Endothelial cell of umbilical vein (primary cell): ENCODE data around the gene DISP1. TPM values are rescaled to one million over a fixed set of nuclear protein-coding genes. Genes with fewer than 3 reads are reported as not detected.

Experiments
- BruUV-seq: library from RNA; stranded (reverse); fragments of 400-500 nt; replicated peaks from 2 replicates; lab custom pipeline; 2021; lab: Mats Ljungman, UMichigan
- CTCF ChIA-PET: fragments of 300-600, 350-600 bp; sonication (Branson Sonifier 250); formaldehyde crosslinking; loops from one replicate; lab custom pipeline; 2021; ENCODE audit warnings: antibody characterized with exemption, inconsistent platforms; lab: Charles Lee
- POLR2A ChIA-PET: fragments of 300-600, 350-600 bp; sonication (Branson Sonifier 250); formaldehyde crosslinking; loops from one replicate; lab custom pipeline; 2021; ENCODE audit warnings: antibody characterized with exemption, inconsistent platforms; lab: Charles Lee
- DNase-seq: peaks from one replicate; pipeline ENCODE4 v3.0.0-alpha.2; 2011; ENCODE audit warnings: low read depth, low spot score
- FAIRE-seq: peaks from 2 replicates; lab custom pipeline; 2011; peaks lifted over from hg19 to GRCh38; lab: Jason Lieb, UNC
- H2AFZ ChIP-seq: 2 replicates; pipeline ENCODE4 v1.6.0; 2012; ENCODE audit warnings: low read depth, low read length, control low read depth, inconsistent platforms
- H3K27ac ChIP-seq: 2 replicates; pipeline ENCODE4 v1.5.1; 2011; ENCODE audit warnings: low read depth, mild to moderate bottlenecking, control low read depth, low read length, moderate library complexity; ENCODE audit not compliant: insufficient read depth
- H3K27me3 ChIP-seq, 2 experiments: 2 replicates each; pipeline versions ENCODE4 v1.6.0 to v1.6.1; 2011; ENCODE audit warnings: low read length in 2 of 2, mixed read lengths in 1 of 2; ENCODE audit not compliant: control insufficient read depth in 2 of 2, insufficient read depth in 2 of 2
- H3K36me3 ChIP-seq, 2 experiments: 2 replicates in 1 of 2; 3 replicates in 1 of 2; pipeline ENCODE4 v1.5.1; 2011; ENCODE audit warnings: low read length in 2 of 2, mild to moderate bottlenecking in 1 of 2, moderate library complexity in 1 of 2; ENCODE audit not compliant: control insufficient read depth in 2 of 2, insufficient read depth in 2 of 2; ENCODE audit errors: extremely low read depth in 1 of 2
- H3K4me1 ChIP-seq: 3 replicates; pipeline ENCODE4 v1.5.1; 2011; ENCODE audit warnings: mild to moderate bottlenecking, low read length; ENCODE audit not compliant: control insufficient read depth, insufficient read depth; ENCODE audit errors: extremely low read depth
- H3K4me2 ChIP-seq: 2 replicates; pipeline ENCODE4 v1.6.1; 2011; ENCODE audit warnings: low read length, control low read depth, mixed read lengths; ENCODE audit not compliant: insufficient read depth
- H3K4me3 ChIP-seq, 3 experiments: fragments of 200-600 bp in 1 of 3; sonication (generic), shearing (Covaris generic) in 1 of 3; replicated peaks in 1 of 3; 2 replicates each; pipeline ENCODE4 v1.5.1; 2011 to 2016; ENCODE audit warnings: control low read depth in 3 of 3, low read length in 3 of 3, mild to moderate bottlenecking in 2 of 3, inconsistent platforms in 1 of 3, low read depth in 1 of 3, moderate library complexity in 1 of 3; ENCODE audit not compliant: insufficient read depth in 1 of 3
- H3K79me2 ChIP-seq: 2 replicates; pipeline ENCODE4 v1.6.0; 2012; ENCODE audit warnings: low read length, inconsistent platforms; ENCODE audit not compliant: control insufficient read depth, insufficient read depth
- H3K9ac ChIP-seq: replicated peaks from 2 replicates; pipeline ENCODE3; 2011; ENCODE audit warnings: low read length, control low read depth; ENCODE audit not compliant: insufficient read depth; ENCODE audit errors: extremely low read depth
- H3K9me1 ChIP-seq: replicated peaks from 3 replicates; pipeline ENCODE4 v1.6.0; 2011; ENCODE audit warnings: mild to moderate bottlenecking, low read length; ENCODE audit not compliant: control insufficient read depth, insufficient read depth; ENCODE audit errors: extremely low read depth
- H3K9me3 ChIP-seq: replicated peaks from 2 replicates; pipeline ENCODE4 v1.5.1; 2012; ENCODE audit warnings: low read length, inconsistent platforms; ENCODE audit not compliant: control insufficient read depth, insufficient read depth
- H4K20me1 ChIP-seq: replicated peaks from 2 replicates; pipeline ENCODE3; 2011; ENCODE audit warnings: mild to moderate bottlenecking, low read length; ENCODE audit not compliant: control insufficient read depth, insufficient read depth; ENCODE audit errors: extremely low read depth
- EZH2 ChIP-seq: IDR thresholded peaks from 2 replicates; pipeline ENCODE4 v1.6.1; 2012; ENCODE audit warnings: borderline replicate concordance, low read depth, mild to moderate bottlenecking, moderate library complexity, low read length, inconsistent platforms; ENCODE audit not compliant: severe bottlenecking
- FOS ChIP-seq: IDR thresholded peaks from 2 replicates; pipeline ENCODE4 v1.6.1; 2011; ENCODE audit warnings: mild to moderate bottlenecking, low read length, moderate library complexity, borderline replicate concordance; ENCODE audit not compliant: insufficient read depth
- GATA2 ChIP-seq: IDR thresholded peaks from 2 replicates; pipeline ENCODE4 v1.7.0; 2011; ENCODE audit warnings: low read depth, mild to moderate bottlenecking, moderate library complexity, mixed read lengths, low read length; ENCODE audit not compliant: insufficient read length, insufficient read depth
- JUN ChIP-seq: IDR thresholded peaks from 2 replicates; pipeline ENCODE4 v1.6.1; 2011; ENCODE audit warnings: borderline replicate concordance, low read depth; ENCODE audit not compliant: insufficient read length, insufficient read depth
- MYC ChIP-seq: IDR thresholded peaks from one replicate; pipeline ENCODE4 v1.6.1; 2011; ENCODE audit warnings: mild to moderate bottlenecking, low read depth, low read length
- POLR2A ChIP-seq: IDR thresholded peaks from 2 replicates; pipeline ENCODE4 v1.6.1; 2012; ENCODE audit warnings: low read depth, mild to moderate bottlenecking, control low read depth, low read length
- POLR2AphosphoS5 ChIP-seq: IDR thresholded peaks from 2 replicates; pipeline ENCODE4 v1.6.1; 2012; ENCODE audit warnings: low read depth, mild to moderate bottlenecking, control low read depth, low read length, moderate library complexity; ENCODE audit not compliant: insufficient read depth
- dilution Hi-C: fragments of 300-500 bp; cut with MboI; formaldehyde crosslinking; loops from one replicate; pipeline ENCODE4 v1.15.0; 2019; ENCODE audit warnings: low sequenced_read_pairs; ENCODE audit not compliant: extremely low pct_ligation_motif_present
- intact Hi-C: fragments of 100-400 bp; cut with micrococcal nuclease; formaldehyde crosslinking; loops from one replicate; pipeline ENCODE4 v1.10.0; 2022
- polyA plus RNA-seq, 4 experiments: library from polyadenylated mRNA; depleted of rRNA in 3 of 4; stranded (reverse) in 3 of 4; unstranded in 1 of 4; fragments of >200 nt; gene quantifications; 2 replicates each; pipeline versions ENCODE4 v1.2.1 to v1.2.3, GENCODE V29; 2011 to 2012; ENCODE audit warnings: missing spikeins in 1 of 4
- total RNA-seq: library from RNA; stranded (reverse); gene quantifications from 2 replicates; pipeline ENCODE4 v1.2.3, GENCODE V29; 2021
- TF ChIP-seq, protein P1 (sequence below), 2 donors: IDR thresholded peaks; 1 replicate in 1 of 2; 2 replicates in 1 of 2; pipeline ENCODE4 v1.5.1; 2011; ENCODE audit warnings: low read length in 2 of 2, mild to moderate bottlenecking in 2 of 2, moderate library complexity in 2 of 2, control low read depth in 1 of 2, inconsistent platforms in 1 of 2, low read depth in 1 of 2; ENCODE audit not compliant: insufficient read depth in 1 of 2; ENCODE audit errors: extremely low read depth in 1 of 2
- TF ChIP-seq, protein P2 (sequence below): IDR thresholded peaks from 2 replicates; pipeline ENCODE4 v1.6.1; 2011; ENCODE audit not compliant: insufficient read depth, insufficient read length

Gene DISP1
- total and polyA plus RNA-seq, 2 donors (not counting 3 experiments of a cell fraction or from before 2014, with no cell fraction given) = 3.9 TPM

DNA sequence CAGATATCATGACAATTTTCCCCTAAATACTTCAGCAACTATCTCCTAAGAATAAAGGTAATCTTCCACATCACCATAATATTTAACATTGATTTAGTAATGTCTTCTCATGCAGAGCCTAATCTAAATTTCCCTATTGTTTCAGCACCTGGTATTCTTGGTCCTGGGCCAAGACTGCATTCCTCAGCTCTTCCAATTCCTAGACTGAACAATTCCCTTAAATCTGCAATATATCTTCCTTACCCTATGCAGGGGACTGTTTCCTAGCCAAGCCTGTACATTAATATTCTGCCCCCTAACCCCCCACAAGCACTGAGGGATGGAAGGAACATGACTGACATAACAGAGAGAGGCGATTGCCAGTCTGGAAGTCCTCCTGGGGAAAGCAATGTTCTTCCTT, 28.7 kb upstream of the DISP1 start:
- DNase-seq = peak; percentile 79
- H3K4me2 ChIP-seq = peak overlapping the region; percentile 25
- H3K27me3 ChIP-seq = peaks cover 0 to 3% of the 10 kb centered on the region in 2 experiments
- H2AFZ ChIP-seq = no peak overlapping the region
- H3K4me3 ChIP-seq = no peak overlapping the region
- H3K79me2 ChIP-seq = no peaks in the 10 kb centered on the region
- TF ChIP-seq MYC (no peak), JUN (no peak), POLR2A (no peak), POLR2AphosphoS5 (no peak), GATA2 (no peak), FOS (no peak), EZH2 (no peak)
- TF ChIP-seq, protein P1, sequence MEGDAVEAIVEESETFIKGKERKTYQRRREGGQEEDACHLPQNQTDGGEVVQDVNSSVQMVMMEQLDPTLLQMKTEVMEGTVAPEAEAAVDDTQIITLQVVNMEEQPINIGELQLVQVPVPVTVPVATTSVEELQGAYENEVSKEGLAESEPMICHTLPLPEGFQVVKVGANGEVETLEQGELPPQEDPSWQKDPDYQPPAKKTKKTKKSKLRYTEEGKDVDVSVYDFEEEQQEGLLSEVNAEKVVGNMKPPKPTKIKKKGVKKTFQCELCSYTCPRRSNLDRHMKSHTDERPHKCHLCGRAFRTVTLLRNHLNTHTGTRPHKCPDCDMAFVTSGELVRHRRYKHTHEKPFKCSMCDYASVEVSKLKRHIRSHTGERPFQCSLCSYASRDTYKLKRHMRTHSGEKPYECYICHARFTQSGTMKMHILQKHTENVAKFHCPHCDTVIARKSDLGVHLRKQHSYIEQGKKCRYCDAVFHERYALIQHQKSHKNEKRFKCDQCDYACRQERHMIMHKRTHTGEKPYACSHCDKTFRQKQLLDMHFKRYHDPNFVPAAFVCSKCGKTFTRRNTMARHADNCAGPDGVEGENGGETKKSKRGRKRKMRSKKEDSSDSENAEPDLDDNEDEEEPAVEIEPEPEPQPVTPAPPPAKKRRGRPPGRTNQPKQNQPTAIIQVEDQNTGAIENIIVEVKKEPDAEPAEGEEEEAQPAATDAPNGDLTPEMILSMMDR (IDR thresholded peaks at IDR 0.05; ENCODE audit: extremely low read depth in 1 of 2, insufficient read depth in 1 of 2, low read depth in 1 of 2, low read length in 2 of 2) = no peak
- TF ChIP-seq, protein P2, sequence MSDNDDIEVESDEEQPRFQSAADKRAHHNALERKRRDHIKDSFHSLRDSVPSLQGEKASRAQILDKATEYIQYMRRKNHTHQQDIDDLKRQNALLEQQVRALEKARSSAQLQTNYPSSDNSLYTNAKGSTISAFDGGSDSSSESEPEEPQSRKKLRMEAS = no peak
- no TSS peak for BruUV-seq
- no peaks in the 10 kb centered on the region for H3K36me3 ChIP-seq
- dilution Hi-C loops (loop anchor here (25.0 kb wide), 1 partner anchor 301 kb away; no protein-coding TSS in a partner anchor), intact Hi-C loops (loop anchor here (2.0 to 5.0 kb wide), 2 partner anchors 209 to 319 kb away; no protein-coding TSS in a partner anchor)
- H3K27ac ChIP-seq = no peak overlapping the region
- H3K9me1 ChIP-seq = no peaks in the 10 kb centered on the region
- H3K9me3 ChIP-seq = no peaks in the 10 kb centered on the region
- peak; percentile 90 for FAIRE-seq
- no peaks in the 10 kb centered on the region for H4K20me1 ChIP-seq
- CTCF ChIA-PET = interaction anchor here (1.0 to 2.9 kb wide), 6 partner anchors 9 to 347 kb away, joined by 3 to 14 read pairs (median 5); no protein-coding TSS in a partner anchor
- POLR2A ChIA-PET = no interaction called here
- no peak overlapping the region for H3K9ac ChIP-seq
- H3K4me1 ChIP-seq = peaks cover 26% of the 10 kb centered on the region
